ENCODE measurements around the gene PIK3R6.
"Not testable (repeated sequence)": the region's sequence is repeated elsewhere in the genome, so short reads cannot be mapped to it uniquely, and the experiment has no call there.

Gene PIK3R6

DNA sequence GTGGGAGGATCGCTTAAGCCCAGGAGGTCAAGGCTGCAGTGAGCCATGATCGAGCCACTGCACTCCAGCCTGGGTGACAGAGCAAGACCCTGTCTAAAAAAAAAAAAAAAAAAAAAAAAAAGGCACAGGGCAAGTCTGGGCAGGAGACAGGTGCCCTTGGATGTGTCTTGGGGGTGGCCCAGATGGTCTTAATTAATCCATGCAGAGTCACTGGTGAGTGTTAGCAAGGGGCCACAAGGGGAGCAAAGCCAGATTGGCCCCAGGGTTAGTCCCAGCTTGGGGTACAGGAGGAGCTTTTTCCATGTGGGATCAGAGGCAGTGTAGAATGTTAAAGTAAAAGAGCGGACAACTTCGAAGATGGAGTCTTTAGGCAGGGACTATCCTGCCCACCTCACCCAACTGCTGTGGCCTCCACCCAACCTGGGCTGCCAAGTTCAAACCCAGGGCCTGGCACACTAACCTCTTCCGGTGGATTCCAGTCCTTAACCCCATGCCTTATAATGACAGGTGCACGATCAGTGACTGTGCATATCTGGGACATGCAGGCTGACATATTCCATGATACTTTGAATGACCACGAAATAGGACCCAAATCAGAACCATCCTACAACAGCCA, 36.1 kb downstream of the PIK3R6 start:
- DNase-seq (ENCODE audit: insufficient read length, low spot score) (no peak), FAIRE-seq (no peak)

GRCh38 chr17:8830141-8830540, 37.3 kb downstream of the PIK3R6 start:
- FAIRE-seq (no peak), DNase-seq (ENCODE audit: insufficient read length, low spot score) (no peak)

GRCh38 chr17:8829036-8829941, 38.2 kb downstream of the PIK3R6 start:
- FAIRE-seq (no peak), DNase-seq (ENCODE audit: insufficient read length, low spot score) (no peak)

- no peak for FAIRE-seq
These were observed 39.0 kb downstream of the PIK3R6 start for GRCh38 chr17:8828517-8828875.

DNA sequence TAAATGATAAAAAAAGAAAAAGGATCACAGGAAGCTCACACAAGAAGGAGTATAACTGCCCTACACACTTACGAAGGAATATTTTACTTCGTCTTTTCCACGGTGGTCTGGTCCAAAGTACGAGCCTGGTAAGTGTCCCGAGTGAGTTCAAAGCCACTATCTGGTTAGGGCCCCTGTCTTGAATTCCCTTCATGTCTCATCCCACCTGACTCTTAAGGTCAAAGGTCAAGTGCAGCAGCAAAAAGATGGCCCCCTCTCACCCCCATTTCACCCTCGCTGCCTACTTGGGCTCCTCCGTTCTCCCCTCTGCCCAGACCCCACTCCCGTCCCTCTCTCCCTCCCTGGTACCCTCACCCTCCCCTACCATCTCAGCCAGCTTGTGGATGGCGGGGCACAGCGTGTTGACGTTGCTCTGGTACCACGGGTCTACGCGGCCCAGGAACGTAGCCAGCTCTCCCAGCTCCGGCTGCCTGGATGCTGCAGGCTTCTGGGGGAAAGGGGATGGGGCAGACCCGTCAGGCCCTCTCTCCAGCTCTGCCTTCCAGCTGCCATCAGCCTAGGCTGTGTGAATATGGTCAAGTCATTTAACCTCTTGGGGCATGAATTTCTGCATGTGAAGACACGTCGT, 40.6 kb downstream of the PIK3R6 start:
- no peak for FAIRE-seq
- no peak for DNase-seq (ENCODE audit: insufficient read length, low spot score)

More at GRCh38 chr17:8828517-8828875, 39.0 kb downstream of the PIK3R6 start:
- no peak for DNase-seq (ENCODE audit: insufficient read length, low spot score)

GRCh38 chr17:8825802-8826201, 41.7 kb downstream of the PIK3R6 start:
- no peak for DNase-seq (ENCODE audit: insufficient read length, low spot score)
- no peak for FAIRE-seq

GRCh38 chr17:8823279-8823678, 44.2 kb downstream of the PIK3R6 start:
- DNase-seq (ENCODE audit: insufficient read length, low spot score) (no peak), FAIRE-seq (no peak)

- DNase-seq (ENCODE audit: insufficient read length, low spot score): no peak
These were observed 45.0 kb downstream of the PIK3R6 start for GRCh38 chr17:8822401-8823035.

GRCh38 chr17:8821446-8822105, 45.9 kb downstream of the PIK3R6 start:
- FAIRE-seq: no peak
- no peak for DNase-seq (ENCODE audit: insufficient read length, low spot score)

More at GRCh38 chr17:8822401-8823035, 45.0 kb downstream of the PIK3R6 start:
- no peak for FAIRE-seq

- DNase-seq (ENCODE audit: insufficient read length, low spot score): no peak
- no peak for FAIRE-seq
These were observed 47.0 kb downstream of the PIK3R6 start for GRCh38 chr17:8820311-8821010.

DNA sequence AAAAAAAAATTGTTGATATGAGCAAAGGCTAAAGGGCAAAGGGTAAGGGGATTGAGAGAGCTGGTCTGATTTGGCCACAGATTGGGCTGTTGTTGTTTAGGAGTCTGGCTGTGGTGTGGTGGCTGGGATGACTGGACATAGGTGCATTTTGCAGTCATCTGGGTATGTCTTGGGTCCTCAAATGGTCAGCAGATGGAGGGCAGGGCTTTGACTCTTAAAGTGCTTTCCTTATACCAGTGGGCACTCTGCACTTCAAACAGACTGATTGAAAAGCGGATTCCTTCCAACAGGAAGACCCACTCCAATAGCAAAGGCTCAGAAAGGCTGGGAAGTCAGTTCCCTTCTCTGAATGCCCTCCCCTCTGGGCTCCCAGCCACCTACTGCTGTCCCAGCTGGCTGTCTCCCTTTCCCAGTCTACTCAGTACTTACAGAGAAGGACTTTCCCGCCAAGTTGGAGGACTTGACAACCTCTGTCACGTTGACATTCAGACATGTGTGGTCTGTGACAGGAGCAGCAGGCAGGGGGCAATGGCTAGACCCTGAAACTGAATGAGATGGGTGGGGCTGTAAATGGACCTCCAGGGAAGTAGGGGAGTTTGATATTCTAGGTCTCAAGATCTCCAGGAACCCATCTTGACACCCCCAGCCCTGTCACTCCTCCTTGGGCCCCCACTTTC, 48.7 kb downstream of the PIK3R6 start:
- FAIRE-seq (no peak), DNase-seq (ENCODE audit: insufficient read length, low spot score) (no peak)

DNA sequence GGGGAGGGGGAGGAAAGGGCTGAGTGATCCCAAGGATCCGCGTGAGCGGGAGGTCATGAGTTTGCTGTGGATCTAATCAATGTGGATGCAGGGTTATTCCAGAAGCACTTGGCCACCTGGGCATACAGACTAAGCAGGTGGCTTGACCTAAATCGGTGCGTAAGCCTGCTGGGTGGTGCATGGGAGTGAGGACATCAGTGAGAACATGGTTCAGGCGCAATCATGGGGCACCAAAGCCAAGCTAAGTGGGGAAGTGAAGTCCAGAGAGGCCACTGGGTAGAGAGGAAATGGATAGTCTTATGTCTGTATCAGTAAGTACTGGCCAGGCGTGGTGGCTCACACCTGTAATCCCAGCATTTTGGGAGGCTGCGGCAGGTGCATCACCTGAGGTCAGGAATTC, 49.4 kb downstream of the PIK3R6 start:
- no peak for FAIRE-seq
- DNase-seq (ENCODE audit: insufficient read length, low spot score): no peak

DNA sequence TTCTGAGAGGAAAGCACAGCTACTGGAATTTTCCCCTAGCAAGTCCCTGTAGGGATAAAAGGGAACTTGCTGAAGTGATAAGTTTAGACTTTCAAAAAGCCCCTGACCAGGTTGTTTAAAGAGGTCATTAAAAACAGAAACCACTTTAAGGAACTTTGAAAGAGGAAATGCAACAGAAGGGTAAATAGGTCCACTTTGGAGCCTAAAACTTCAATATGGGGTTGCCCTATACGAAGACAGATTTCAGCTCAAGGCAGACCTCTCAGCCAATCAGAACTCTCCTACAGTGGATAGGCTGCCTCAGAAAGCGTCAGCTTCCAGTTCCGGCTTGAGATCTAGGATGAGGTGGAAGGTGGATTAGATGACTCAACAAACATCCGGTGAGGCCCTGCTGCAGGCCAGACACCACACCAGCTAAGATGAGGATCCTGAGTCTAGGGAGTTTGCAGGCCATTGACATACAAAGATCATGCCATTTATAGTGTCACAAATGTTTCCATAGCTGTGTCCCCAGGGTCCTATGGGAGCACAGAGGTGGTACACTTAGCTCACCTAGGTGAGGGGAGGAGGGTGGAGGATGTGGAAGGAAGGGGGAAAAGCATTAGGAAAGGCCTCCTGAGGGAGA, 60.4 kb downstream of the PIK3R6 start:
- DNase-seq (ENCODE audit: insufficient read length, low spot score) (peak; percentile 90), FAIRE-seq (peak; percentile 100)

DNA sequence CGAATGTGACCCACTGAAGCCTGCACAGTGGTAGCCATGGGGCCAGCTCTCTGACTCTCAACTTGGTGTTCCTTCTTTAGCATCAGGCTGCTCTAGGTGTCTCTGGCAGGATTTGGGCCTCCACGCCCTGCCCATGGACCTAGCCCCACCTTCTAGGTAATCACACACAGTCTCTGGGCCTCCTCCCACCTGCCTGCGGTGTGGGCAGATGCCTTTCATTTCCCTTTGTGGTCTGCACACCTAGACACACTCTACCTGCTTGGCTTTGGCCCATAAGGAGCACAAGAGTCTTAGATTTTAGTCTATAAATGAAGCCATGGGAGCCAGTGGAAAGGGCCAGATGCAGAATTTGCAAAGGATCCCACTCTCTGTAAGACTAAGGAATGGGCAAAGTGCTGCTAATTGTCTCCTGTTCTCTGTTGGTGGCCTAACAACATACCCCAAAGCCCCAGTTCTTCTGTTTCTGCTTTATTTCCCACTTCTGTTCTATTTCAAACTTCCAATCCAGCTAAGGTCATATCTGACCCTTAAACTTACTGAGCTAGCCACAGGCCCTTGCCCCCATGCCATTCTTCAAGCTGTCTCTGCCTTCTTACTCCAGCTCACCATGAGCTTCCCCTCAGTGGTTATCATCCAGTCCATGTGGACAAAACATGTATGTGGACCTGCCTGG, 61.1 kb downstream of the PIK3R6 start:
- FAIRE-seq (peak; percentile 67), DNase-seq (ENCODE audit: insufficient read length, low spot score) (no peak)

DNA sequence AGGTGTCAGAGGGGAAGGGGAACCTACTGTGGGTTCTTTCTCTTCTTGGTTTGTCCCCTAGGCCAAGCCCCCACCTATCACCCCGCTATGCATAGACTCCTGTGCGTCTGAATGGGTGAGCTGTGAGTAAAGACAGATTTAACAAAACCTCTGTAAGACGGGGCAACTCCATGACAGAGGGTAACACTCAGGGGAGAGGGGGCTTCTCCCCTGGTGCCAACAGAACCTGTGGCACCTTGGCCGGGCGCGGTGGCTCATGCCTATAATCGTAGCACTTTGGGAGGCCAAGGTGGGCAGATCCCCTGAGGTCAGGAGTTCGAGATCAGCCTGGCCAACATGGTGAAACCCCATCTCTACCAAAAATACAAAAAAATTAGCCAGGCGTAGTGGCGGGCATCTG, 62.1 kb downstream of the PIK3R6 start:
- DNase-seq (ENCODE audit: insufficient read length, low spot score); FAIRE-seq: not testable (repeated sequence)

DNA sequence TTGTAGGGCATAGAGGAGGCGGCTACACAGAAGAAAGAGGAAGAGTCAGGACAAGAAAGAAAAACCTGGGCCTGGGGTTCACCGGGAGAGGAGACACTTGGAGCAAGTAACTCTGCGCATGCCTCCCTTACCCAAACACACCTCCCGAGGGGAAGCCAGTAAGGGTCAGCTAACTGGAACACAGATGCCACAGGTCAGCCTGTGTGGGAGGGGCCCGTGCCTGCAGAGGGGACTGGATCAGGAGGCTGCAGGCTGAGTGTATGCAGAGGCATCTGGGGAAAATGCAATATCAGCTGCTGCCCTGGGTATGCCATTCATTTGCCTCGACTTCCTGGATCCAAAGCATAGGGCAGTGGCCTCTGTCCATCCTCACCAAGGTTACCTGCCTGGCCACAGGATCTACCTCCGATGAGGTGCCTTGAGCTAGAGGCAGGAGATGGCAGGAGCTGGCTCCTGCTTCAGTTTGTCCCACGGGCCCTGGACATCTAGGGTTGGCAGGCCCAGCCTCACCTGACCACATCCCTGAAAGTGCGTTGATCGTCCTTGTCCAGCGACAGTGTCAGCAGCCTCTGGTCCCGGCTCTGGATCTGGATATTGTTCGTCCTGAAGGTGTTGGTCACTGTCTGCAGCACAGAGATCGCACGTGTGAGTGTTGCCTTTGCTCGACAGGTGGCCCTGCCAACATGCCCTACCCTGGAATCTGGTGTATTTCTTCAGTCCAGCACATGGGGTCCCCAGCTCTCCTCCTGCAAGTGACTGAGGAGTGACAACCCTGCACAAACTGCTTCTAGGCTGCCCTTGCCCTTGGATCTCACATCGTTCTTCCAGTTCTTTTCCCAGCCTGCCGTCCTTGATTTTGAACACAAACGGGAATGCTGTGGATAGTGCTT, 63.7 kb downstream of the PIK3R6 start:
- FAIRE-seq (no peak), DNase-seq (ENCODE audit: insufficient read length, low spot score) (no peak)

GRCh38 chr17:8801135-8801840, 66.2 kb downstream of the PIK3R6 start:
- DNase-seq (ENCODE audit: insufficient read length, low spot score) (no peak), FAIRE-seq (no peak)
